Thyroid gland (tissue), 4 donors: ENCODE data around the gene CTNNA2. TPM values are rescaled to one million over a fixed set of nuclear protein-coding genes. Genes with fewer than 3 reads are reported as not detected.

ENCODE experiments used
- DNase-seq, 2 donors: peaks; one replicate each; pipeline ENCODE4 v3.0.0-alpha.2; 2019
- H3K27ac ChIP-seq, 3 donors: fragments of 200-600 bp; sonication (generic); 1 replicate in 2 of 3; 2 replicates in 1 of 3; pipeline ENCODE4 v1.5.1; 2016 to 2019; ENCODE audit warnings: mild to moderate bottlenecking in 1 of 3, moderate library complexity in 1 of 3
- H3K27me3 ChIP-seq: fragments of 200-600 bp; sonication (generic); one replicate; pipeline ENCODE4 v1.5.1; 2019
- H3K36me3 ChIP-seq, 2 donors: fragments of 200-600 bp; sonication (generic); one replicate each; pipeline ENCODE4 v1.5.1; 2016 to 2019
- H3K4me1 ChIP-seq, 2 donors: fragments of 200-600 bp; sonication (generic); one replicate each; pipeline ENCODE4 v1.5.1; 2017 to 2019
- H3K4me3 ChIP-seq, 3 donors: fragments of 200-600 bp; sonication (generic); replicated peaks in 1 of 3; 1 replicate in 2 of 3; 2 replicates in 1 of 3; pipeline ENCODE4 v1.5.1; 2016; ENCODE audit warnings: mild to moderate bottlenecking in 1 of 3
- H3K9me3 ChIP-seq: fragments of 200-600 bp; sonication (generic); one replicate; pipeline ENCODE4 v1.5.1; 2017
- POLR2A ChIP-seq, 2 donors: fragments of 450-650 bp; IDR thresholded peaks; one replicate each; pipeline ENCODE4 v1.6.1; 2017; ENCODE audit warnings: antibody characterized with exemption in 2 of 2, mild to moderate bottlenecking in 2 of 2, moderate library complexity in 1 of 2
- WGBS, 2 donors: methylation state at CpG; one replicate each; pipeline ENCODE4 v1.1.5; 2017; 5-methylcytosine and 5-hydroxymethylcytosine counted together
- intact Hi-C: fragments of 100-400 bp; cut with DNase I; formaldehyde crosslinking; loops from one replicate; pipeline ENCODE4 v1.15.1; 2023
- total RNA-seq, 4 donors: library from RNA; depleted of rRNA; stranded (reverse); fragments of >200 nt; gene quantifications; one replicate each; pipeline ENCODE4 v1.2.3, GENCODE V29; 2016
- TF ChIP-seq, protein P1 (sequence below), 6 experiments: fragments of 200-600 bp in 3 of 6; fragments of 450-650 bp in 3 of 6; sonication (generic) in 3 of 6; IDR thresholded peaks; one replicate each; pipeline ENCODE4 v1.5.1; 2016 to 2019; ENCODE audit warnings: antibody characterized with exemption in 6 of 6, mild to moderate bottlenecking in 2 of 6, inconsistent platforms in 1 of 6, moderate library complexity in 1 of 6

The CTNNA2 gene
- total RNA-seq, 4 donors from 2014 or later, result 0.13 to 0.44 (median 0.22) TPM; not detected in 1

DNA sequence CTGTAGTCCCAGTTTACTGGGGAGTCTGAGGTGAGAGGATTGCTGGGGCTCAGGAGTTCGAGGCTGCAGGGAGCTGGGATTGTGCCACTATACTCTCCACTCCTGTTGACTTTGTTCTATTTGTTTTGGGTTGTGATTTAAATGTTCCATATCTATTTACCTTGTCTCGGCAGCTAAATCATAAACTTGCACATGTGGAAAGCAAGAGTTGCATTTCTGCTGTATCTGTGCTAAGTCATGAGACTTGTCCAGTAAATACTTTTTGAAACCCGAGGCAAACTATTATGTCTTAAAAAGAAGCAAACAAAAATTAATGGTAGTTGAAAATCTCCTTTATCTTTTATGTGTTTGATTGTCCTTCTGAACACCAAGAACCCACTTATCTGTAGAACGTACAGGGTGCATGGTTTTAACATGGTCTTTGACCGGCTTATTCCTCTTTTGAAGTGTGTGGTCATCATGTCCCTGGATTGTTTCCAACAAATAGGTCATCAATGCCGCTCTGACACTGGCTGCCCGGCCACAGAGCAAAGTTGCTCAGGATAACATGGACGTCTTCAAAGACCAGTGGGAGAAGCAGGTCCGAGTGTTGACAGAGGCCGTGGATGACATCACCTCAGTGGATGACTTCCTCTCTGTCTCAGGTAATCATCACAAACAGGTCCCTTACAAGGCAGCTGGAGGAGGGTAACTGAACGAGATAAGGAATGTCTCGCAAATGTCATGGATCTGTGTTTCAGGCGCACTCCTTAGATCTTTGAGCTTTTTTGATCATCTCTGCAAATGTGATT, 1032.8 kb downstream of the CTNNA2 start:
- TF ChIP-seq POLR2A (IDR thresholded peaks at IDR 0.05), result no peak
- TF ChIP-seq, protein P1, sequence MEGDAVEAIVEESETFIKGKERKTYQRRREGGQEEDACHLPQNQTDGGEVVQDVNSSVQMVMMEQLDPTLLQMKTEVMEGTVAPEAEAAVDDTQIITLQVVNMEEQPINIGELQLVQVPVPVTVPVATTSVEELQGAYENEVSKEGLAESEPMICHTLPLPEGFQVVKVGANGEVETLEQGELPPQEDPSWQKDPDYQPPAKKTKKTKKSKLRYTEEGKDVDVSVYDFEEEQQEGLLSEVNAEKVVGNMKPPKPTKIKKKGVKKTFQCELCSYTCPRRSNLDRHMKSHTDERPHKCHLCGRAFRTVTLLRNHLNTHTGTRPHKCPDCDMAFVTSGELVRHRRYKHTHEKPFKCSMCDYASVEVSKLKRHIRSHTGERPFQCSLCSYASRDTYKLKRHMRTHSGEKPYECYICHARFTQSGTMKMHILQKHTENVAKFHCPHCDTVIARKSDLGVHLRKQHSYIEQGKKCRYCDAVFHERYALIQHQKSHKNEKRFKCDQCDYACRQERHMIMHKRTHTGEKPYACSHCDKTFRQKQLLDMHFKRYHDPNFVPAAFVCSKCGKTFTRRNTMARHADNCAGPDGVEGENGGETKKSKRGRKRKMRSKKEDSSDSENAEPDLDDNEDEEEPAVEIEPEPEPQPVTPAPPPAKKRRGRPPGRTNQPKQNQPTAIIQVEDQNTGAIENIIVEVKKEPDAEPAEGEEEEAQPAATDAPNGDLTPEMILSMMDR (IDR thresholded peaks at IDR 0.05), result no peak
- Histone ChIP-seq H3K4me1 (no peaks in the 10 kb centered on the region), H3K27ac (no peak overlapping the region), H3K9me3 (no peaks in the 10 kb centered on the region), H3K4me3 (no peak overlapping the region), H3K36me3 (no peaks in the 10 kb centered on the region), H3K27me3 (no peaks in the 10 kb centered on the region)
- 83 to 86% methylated on average over 13 of the region's 13 CpGs for WGBS, 2 donors
- DNase-seq, result no peak
- intact Hi-C loops, result no loop called here

DNA sequence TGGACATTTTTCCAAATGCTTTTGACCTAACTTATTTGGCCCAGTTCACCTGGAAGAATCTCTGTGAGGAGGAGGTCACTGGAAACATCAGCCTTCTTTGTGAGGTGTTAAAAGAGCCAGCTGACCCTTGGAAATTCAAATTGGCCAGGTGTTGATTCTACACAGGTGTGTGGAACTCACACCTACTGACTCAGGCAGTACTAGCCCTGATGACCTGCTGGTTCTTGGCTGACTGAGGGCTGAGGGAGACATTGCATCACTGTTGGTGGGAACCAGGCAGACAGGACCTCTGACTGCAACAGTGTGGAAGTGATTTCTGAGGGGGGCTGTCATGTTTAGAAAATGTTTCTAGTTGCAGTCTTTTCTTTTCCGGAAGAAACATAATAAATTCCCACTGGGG, 1033.9 kb downstream of the CTNNA2 start:
- no peak for DNase-seq
- WGBS, 2 donors, result 83% methylated on average over 1 of the region's 1 CpG
- no peak for TF ChIP-seq POLR2A (IDR thresholded peaks at IDR 0.05)
- TF ChIP-seq, protein P1 (IDR thresholded peaks at IDR 0.05), result no peak
- intact Hi-C loops, result no loop called here
- Histone ChIP-seq H3K36me3 (no peaks in the 10 kb centered on the region), H3K27me3 (no peaks in the 10 kb centered on the region), H3K9me3 (no peaks in the 10 kb centered on the region), H3K4me3 (no peak overlapping the region), H3K27ac (no peak overlapping the region), H3K4me1 (no peaks in the 10 kb centered on the region)

DNA sequence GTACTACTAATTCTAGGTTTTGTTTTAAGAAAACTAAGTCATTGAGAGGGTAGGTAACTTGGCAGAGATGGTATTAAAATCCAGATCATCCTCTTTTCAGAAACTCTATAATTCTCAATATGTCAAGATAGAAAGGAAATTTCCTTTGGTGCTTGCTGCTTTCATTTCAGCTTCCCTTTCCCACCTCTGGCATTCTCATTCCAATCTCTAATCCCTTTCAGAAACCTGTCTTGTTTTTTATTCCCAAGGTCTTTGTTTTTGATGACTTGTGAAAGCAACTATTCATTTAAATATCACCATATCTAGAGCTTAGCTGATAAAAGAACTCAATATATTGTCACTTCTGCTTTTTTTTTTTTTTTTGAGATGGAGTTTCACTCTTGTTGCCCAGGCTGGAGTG, 1034.5 kb downstream of the CTNNA2 start:
- no peak overlapping the region for H3K27ac ChIP-seq
- H3K36me3 ChIP-seq, result no peaks in the 10 kb centered on the region
- no peak for DNase-seq
- no peaks in the 10 kb centered on the region for H3K27me3 ChIP-seq
- no peak for TF ChIP-seq POLR2A (IDR thresholded peaks at IDR 0.05)
- TF ChIP-seq, protein P1 (IDR thresholded peaks at IDR 0.05), result no peak
- H3K4me1 ChIP-seq, result no peaks in the 10 kb centered on the region
- H3K9me3 ChIP-seq, result no peaks in the 10 kb centered on the region
- intact Hi-C loops, result no loop called here
- H3K4me3 ChIP-seq, result no peak overlapping the region

- WGBS, 2 donors, result 72 to 86% methylated on average over 5 of the region's 5 CpGs
- Histone ChIP-seq H3K9me3 (no peaks in the 10 kb centered on the region), H3K27ac (no peak overlapping the region), H3K27me3 (no peaks in the 10 kb centered on the region), H3K36me3 (no peaks in the 10 kb centered on the region), H3K4me1 (no peaks in the 10 kb centered on the region), H3K4me3 (no peak overlapping the region)
- no peak for TF ChIP-seq POLR2A (IDR thresholded peaks at IDR 0.05)
- TF ChIP-seq, protein P1 (IDR thresholded peaks at IDR 0.05), result no peak
- peak in 1 of 2 donors; percentile 16 for DNase-seq
- intact Hi-C loops, result no loop called here
Observed at GRCh38 chr2:80548469-80548868, 1035.6 kb downstream of the CTNNA2 start.

DNA sequence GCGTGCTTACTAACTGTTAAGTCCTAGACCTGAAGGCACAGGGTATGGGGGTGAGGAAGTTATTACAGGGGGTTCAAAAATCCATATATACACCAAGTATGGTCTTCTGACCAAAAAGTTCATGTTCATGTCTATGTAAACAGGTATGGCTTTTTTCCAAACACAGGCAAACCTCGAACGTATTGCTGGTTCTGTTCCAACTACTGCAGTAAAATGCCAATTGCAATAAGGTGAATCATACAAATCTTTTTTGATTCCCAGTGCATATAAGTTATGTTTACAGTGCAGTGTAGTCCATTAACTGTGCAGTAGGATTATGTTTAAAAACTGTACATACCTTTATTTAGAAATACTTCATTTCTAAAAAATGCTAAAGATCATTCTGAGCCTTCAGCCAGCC, 1037.0 kb downstream of the CTNNA2 start:
- H3K27ac ChIP-seq, result no peak overlapping the region
- WGBS, 2 donors, result 68 to 78% methylated on average over 3 of the region's 3 CpGs
- H3K4me3 ChIP-seq, result no peak overlapping the region
- H3K27me3 ChIP-seq, result no peaks in the 10 kb centered on the region
- TF ChIP-seq POLR2A (IDR thresholded peaks at IDR 0.05), result no peak
- TF ChIP-seq, protein P1 (IDR thresholded peaks at IDR 0.05), result no peak
- H3K4me1 ChIP-seq, result no peaks in the 10 kb centered on the region
- H3K36me3 ChIP-seq, result no peaks in the 10 kb centered on the region
- DNase-seq, result no peak
- H3K9me3 ChIP-seq, result no peaks in the 10 kb centered on the region
- intact Hi-C loops, result no loop called here
